Psoas muscle (tissue), 8 donors: ENCODE results near the gene CDC42SE2. TPM values are rescaled to one million over a fixed set of nuclear protein-coding genes. Genes with fewer than 3 reads are reported as not detected.

Source experiments
- ATAC-seq, 4 donors: fragments of 200-7000 bp; cut with Tn5 transposase; one replicate each; pipeline ENCODE4 v1.9.1; 2020; ENCODE audit warnings: moderate library complexity in 3 of 4, mild to moderate bottlenecking in 2 of 4
- DNase-seq, 2 donors: peaks; one replicate each; pipeline ENCODE4 v3.0.0-alpha.2; 2020
- H3K27ac ChIP-seq: fragments of 200-600 bp; one replicate; pipeline ENCODE4 v1.8.0; 2022
- H3K27me3 ChIP-seq, 3 donors: fragments of 200-600 bp in 1 of 3; one replicate each; pipeline versions ENCODE4 v1.6.1 to v1.8.0; 2013 to 2022; ENCODE audit warnings: low read length in 2 of 3, mild to moderate bottlenecking in 2 of 3, moderate library complexity in 1 of 3; ENCODE audit not compliant: insufficient read depth in 3 of 3
- H3K36me3 ChIP-seq, 2 donors: fragments of 200-600 bp in 1 of 2; one replicate each; pipeline versions ENCODE4 v1.6.1 to v1.8.0; 2013 to 2022; ENCODE audit warnings: low read depth in 1 of 2, mild to moderate bottlenecking in 1 of 2, moderate library complexity in 1 of 2; ENCODE audit not compliant: insufficient read depth in 1 of 2
- H3K4me1 ChIP-seq: fragments of 200-600 bp; one replicate; pipeline ENCODE4 v1.8.0; 2022
- H3K4me3 ChIP-seq: fragments of 200-600 bp; one replicate; pipeline ENCODE4 v1.8.0; 2022; ENCODE audit warnings: mild to moderate bottlenecking
- H3K9me3 ChIP-seq: fragments of 200-600 bp; one replicate; pipeline ENCODE4 v1.8.0; 2022
- WGBS, 3 donors: extraction: QIAGEN DNeasy Blood & Tissue Kit; methylation state at CpG; one replicate each; pipeline versions ENCODE4 v1.1.6 to v1.1.7; 2013; 5-methylcytosine and 5-hydroxymethylcytosine counted together
- intact Hi-C, 2 donors: fragments of 100-400 bp; cut with DNase I; formaldehyde crosslinking; loops; one replicate each; pipeline versions ENCODE4 v1.11.0 to v1.14.2; 2022
- polyA plus RNA-seq, 3 donors: library from polyadenylated mRNA; stranded (reverse); fragments of 200-250 nt; gene quantifications; one replicate each; pipeline ENCODE4 v1.2.3, GENCODE V29; 2013
- total RNA-seq, 4 donors: library from RNA; stranded (reverse); fragmentation: NEBNext Ultra II Directional in 2 of 4; extraction: Animal tissue kit (Norgen Biotek cat#: 25700) in 2 of 4; gene quantifications; one replicate each; pipeline versions ENCODE4 v1.2.1 to v1.2.4, GENCODE V29; 2021 to 2023
- TF ChIP-seq, protein P1 (sequence below): fragments of 200-600 bp; IDR thresholded peaks from one replicate; pipeline ENCODE4 v1.8.0; 2022; ENCODE audit warnings: antibody characterized with exemption
- donor health status: healthy with polysubstance abuse.
- donor health status: DM: no; HTN: no; CAD: no; lungs with moderate emphysema.
- donor health status: Bipolar disorder and iron deficiency.
- donor health status: healthy.
- donor health status: DM: yes; HTN: yes; CAD: no.
- donor health status: DM: no; HTN: no; CAD: no.
- donor health status: DM: no; HTN: no; CAD: no.
- donor health status: DM: yes; HTN: yes; CAD: no.

The CDC42SE2 gene
- total and polyA plus RNA-seq, 7 donors: 8.5 to 39.2 (median 10.5) TPM

DNA sequence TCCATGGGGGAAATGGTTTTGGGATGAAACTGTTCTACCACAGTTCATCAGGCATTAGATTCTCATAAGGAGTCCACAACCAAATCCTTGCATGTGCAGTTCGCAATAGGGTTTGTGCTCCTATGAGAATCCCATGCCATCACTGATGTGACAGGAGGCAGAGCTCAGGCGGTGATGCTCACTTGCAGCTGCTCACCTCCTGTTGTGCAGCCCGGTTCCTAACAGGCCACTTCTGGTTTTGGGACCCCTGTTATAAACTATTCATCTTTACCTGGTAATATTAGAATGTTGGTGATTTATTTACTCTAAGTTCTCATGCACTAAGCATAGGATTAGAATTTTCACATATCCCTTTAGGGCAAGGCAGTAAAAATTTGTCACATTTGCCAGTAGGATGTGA lies 122.3 kb downstream of the CDC42SE2 start:
- Histone ChIP-seq H3K9me3 (no peaks in the 10 kb centered on the region), H3K36me3 (peaks cover 0 to 39% of the 10 kb centered on the region in 2 donors), H3K4me1 (peaks cover 4% of the 10 kb centered on the region), H3K27ac (no peak overlapping the region), H3K4me3 (no peak overlapping the region), H3K27me3 (no peaks in the 10 kb centered on the region)
- ATAC-seq (no peak), DNase-seq (no peak)
- 91 to 98% (median 94%) methylated on average over 3 of the region's 3 CpGs for WGBS, 3 donors
- intact Hi-C loops: no loop called here
- TF ChIP-seq, protein P1, sequence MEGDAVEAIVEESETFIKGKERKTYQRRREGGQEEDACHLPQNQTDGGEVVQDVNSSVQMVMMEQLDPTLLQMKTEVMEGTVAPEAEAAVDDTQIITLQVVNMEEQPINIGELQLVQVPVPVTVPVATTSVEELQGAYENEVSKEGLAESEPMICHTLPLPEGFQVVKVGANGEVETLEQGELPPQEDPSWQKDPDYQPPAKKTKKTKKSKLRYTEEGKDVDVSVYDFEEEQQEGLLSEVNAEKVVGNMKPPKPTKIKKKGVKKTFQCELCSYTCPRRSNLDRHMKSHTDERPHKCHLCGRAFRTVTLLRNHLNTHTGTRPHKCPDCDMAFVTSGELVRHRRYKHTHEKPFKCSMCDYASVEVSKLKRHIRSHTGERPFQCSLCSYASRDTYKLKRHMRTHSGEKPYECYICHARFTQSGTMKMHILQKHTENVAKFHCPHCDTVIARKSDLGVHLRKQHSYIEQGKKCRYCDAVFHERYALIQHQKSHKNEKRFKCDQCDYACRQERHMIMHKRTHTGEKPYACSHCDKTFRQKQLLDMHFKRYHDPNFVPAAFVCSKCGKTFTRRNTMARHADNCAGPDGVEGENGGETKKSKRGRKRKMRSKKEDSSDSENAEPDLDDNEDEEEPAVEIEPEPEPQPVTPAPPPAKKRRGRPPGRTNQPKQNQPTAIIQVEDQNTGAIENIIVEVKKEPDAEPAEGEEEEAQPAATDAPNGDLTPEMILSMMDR: no peak

DNA sequence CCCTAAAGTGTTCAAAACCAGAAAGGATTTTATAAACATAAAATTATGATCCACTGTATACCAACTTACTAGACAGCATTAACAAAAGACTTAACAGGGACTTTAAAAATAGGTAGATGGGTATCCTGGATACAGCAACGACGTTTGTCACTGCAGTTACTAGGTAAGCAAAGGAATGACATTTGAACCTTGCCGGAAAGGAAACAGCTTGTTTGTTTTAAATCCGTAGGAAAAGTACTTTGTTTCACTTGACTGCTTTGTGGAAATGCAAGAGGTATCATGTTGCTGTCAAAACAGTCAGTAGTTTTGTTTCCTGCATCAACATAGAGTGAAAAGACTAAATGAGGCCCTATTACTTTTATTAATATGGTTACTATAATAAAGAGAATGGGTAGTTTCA lies 122.9 kb downstream of the CDC42SE2 start:
- DNase-seq (no peak), ATAC-seq (no peak)
- H3K9me3 ChIP-seq: no peaks in the 10 kb centered on the region
- intact Hi-C loops: no loop called here
- no peaks in the 10 kb centered on the region for H3K27me3 ChIP-seq
- H3K4me1 ChIP-seq: peaks cover 4% of the 10 kb centered on the region
- 14 to 32% (median 26%) methylated on average over 4 of the region's 4 CpGs for WGBS, 3 donors
- H3K36me3 ChIP-seq: peaks cover 0 to 45% of the 10 kb centered on the region in 2 donors
- TF ChIP-seq, protein P1: no peak
- H3K27ac ChIP-seq: no peak overlapping the region
- H3K4me3 ChIP-seq: no peak overlapping the region

DNA sequence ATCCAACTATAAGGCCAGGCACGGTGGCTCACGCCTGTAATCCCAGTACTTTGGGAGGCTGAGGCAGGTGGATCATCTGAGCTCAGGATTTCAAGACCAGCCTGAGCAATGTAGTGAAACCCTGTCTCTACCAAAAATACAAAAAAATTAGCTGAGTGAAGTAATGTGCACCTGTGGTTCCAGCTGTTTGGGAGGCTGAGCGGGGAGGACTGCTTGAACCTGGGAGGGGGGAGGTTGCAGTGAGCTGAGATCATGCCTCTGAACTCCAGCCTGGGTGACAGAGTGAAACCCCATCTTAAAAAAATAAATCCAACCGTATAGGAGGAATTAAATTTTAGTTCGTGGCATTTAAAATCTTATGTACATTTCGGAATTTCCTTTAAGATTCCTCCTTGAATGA lies 123.4 kb downstream of the CDC42SE2 start:
- ATAC-seq (no peak), DNase-seq (no peak)
- H3K9me3 ChIP-seq: no peaks in the 10 kb centered on the region
- H3K4me3 ChIP-seq: no peak overlapping the region
- H3K36me3 ChIP-seq: peaks cover 0 to 50% of the 10 kb centered on the region in 2 donors
- TF ChIP-seq, protein P1: no peak
- intact Hi-C loops: no loop called here
- H3K27me3 ChIP-seq: no peaks in the 10 kb centered on the region
- peaks cover 3% of the 10 kb centered on the region for H3K4me1 ChIP-seq
- 81 to 83% (median 83%) methylated on average over 6 of the region's 6 CpGs for WGBS, 3 donors
- H3K27ac ChIP-seq: no peak overlapping the region

DNA sequence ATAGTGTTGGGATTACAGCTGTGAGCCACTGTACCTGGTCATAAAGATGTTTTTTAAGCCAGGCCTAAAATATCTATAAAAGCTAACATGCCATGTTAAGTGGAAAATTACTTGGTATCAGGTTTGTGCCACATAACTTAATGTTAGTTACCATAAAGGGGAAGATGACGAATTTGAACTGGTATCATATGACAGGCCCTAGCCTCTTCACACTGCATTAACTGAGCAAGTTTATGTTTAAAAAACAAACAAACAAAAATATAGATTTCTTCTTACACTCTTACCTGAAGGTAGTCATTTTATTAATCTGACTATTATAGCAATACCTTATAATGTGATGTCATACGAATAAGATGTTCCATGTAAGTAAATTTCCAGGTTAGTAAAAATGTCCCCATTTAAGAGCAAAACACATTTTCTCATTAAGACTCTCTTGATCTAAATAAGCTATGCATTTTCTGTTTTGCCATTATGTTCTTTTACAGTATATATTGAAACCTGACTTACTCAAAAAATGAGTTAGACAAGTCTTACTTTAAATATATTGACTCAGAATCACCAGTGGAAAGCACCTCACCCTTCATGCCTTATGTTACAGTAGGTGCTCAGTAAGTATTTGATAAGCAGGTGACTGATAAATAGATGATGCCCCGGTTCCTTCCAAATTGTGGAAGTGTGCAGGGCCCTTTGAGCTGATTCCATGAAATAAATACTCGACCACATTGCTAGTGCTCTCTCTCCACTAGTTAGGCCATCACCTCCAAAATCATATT lies 125.4 kb downstream of the CDC42SE2 start:
- WGBS, 3 donors: 81 to 92% (median 91%) methylated on average over 4 of the region's 4 CpGs
- no peak for ATAC-seq
- Histone ChIP-seq H3K27me3 (no peaks in the 10 kb centered on the region), H3K27ac (no peak overlapping the region), H3K4me3 (no peak overlapping the region), H3K4me1 (no peaks in the 10 kb centered on the region), H3K9me3 (no peaks in the 10 kb centered on the region), H3K36me3 (peaks cover 0 to 63% of the 10 kb centered on the region in 2 donors)
- DNase-seq: no peak
- intact Hi-C loops: no loop called here
- TF ChIP-seq, protein P1: no peak

DNA sequence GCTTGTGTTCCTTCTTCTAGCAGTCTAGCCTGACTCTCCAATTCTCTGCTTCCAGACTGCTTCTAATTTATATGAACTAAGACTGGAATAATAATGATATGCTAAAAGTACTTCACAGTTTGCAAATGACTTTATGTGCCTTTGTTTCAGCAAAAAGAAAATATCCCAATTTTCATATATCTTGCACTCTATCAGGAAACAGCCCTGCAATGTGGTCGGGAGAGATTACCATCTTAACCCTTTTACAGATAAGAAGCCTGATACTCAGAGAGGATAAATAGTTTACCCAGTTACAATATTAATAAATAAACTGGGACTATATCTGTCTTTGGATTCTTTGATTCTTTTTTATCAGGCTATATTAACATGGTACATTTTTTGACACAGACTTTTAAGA lies 126.0 kb downstream of the CDC42SE2 start:
- Histone ChIP-seq H3K36me3 (peaks cover 0 to 65% of the 10 kb centered on the region in 2 donors), H3K4me3 (no peak overlapping the region), H3K4me1 (no peaks in the 10 kb centered on the region), H3K27me3 (no peaks in the 10 kb centered on the region), H3K9me3 (no peaks in the 10 kb centered on the region), H3K27ac (no peak overlapping the region)
- no peak for DNase-seq
- TF ChIP-seq, protein P1: no peak
- intact Hi-C loops: no loop called here
- WGBS, 3 donors: 51 to 67% (median 64%) methylated on average over 1 of the region's 1 CpG
- no peak for ATAC-seq
